Stimulated activated naive CD4-positive, alpha-beta T cell treated with Interleukin-2 at 50 U/mL for 16 hours (primary cell): Measurements from ENCODE around the gene TGFB1I1.
A peak's percentile ranks its signal among the peaks of the same experiment; 100 is the strongest.
"Not testable (repeated sequence)": the region's sequence is repeated elsewhere in the genome, so short reads cannot be mapped to it uniquely, and the experiment has no call there.

Source experiments
- DNase-seq: peaks from one replicate; lab custom pipeline; 2025; lab: John Stamatoyannopoulos, UW

TGFB1I1 gene

DNA sequence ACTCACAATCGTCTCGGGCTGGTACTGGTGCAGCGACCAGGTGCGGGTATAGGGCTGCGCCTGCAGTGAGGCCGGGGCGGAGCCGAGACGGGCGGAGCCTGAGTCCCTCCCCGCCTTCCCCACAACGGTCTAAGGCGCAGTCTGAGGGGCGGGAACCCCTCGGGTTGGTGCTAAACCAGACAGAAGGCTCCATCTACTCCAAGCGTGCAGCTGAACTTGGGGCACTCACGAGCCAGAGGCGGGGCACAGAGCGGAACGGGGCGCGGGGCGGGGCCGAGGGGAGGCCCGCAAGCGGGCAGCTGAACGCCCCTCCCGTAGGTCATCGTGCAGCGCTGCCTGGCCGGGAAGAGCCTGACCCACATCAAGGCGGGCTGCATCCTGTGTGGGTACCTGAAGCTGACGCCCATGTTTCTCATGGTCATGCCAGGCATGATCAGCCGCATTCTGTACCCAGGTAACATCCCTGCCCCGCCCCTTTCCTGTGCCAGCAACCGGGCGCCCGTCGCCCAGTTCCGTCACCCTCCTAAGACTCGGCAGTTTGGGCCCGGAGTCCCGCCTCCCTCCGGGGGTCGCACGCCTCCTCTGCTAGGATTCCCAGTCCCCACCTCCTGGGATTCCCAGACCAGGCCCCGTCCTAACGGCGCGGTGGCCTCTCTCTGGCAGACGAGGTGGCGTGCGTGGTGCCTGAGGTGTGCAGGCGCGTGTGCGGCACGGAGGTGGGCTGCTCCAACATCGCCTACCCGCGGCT, 15.9 kb downstream of the TGFB1I1 start:
- DNase-seq, result peak; percentile 68

DNA sequence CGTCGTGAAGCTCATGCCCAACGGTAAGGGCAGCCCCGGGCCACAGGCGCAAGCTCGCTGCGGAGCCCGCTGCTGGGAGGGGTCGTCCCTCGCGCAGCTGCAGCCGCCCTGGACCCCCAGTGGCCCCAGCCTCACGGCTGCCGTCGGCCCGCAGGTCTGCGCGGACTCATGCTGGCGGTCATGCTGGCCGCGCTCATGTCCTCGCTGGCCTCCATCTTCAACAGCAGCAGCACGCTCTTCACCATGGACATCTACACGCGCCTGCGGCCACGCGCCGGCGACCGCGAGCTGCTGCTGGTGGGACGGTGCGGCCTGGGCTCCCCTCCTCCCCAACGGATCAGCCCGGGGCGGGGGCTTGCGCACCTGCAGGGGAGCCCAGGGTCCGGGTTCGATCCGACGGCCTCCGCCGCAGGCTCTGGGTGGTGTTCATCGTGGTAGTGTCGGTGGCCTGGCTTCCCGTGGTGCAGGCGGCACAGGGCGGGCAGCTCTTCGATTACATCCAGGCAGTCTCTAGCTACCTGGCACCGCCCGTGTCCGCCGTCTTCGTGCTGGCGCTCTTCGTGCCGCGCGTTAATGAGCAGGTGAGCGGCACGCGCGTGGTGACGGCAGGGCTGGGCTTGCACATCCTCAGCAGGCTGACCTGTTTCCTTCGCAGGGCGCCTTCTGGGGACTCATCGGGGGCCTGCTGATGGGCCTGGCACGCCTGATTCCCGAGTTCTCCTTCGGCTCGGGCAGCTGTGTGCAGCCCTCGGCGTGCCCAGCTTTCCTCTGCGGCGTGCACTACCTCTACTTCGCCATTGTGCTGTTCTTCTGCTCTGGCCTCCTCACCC, 16.7 kb downstream of the TGFB1I1 start:
- DNase-seq, result no peak

DNA sequence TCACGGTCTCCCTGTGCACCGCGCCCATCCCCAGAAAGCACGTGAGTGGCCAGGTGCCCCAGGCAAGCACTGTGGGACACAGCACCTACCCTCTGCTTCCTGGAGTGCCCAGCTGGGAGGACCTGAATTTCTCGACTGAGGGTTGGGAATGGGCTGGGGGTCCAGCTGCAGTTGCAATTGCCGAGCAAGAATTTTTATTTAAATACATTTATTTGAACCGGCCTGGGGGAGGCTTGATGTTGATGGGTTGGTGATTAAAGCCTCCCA, 17.3 kb downstream of the TGFB1I1 start:
- no peak for DNase-seq

DNA sequence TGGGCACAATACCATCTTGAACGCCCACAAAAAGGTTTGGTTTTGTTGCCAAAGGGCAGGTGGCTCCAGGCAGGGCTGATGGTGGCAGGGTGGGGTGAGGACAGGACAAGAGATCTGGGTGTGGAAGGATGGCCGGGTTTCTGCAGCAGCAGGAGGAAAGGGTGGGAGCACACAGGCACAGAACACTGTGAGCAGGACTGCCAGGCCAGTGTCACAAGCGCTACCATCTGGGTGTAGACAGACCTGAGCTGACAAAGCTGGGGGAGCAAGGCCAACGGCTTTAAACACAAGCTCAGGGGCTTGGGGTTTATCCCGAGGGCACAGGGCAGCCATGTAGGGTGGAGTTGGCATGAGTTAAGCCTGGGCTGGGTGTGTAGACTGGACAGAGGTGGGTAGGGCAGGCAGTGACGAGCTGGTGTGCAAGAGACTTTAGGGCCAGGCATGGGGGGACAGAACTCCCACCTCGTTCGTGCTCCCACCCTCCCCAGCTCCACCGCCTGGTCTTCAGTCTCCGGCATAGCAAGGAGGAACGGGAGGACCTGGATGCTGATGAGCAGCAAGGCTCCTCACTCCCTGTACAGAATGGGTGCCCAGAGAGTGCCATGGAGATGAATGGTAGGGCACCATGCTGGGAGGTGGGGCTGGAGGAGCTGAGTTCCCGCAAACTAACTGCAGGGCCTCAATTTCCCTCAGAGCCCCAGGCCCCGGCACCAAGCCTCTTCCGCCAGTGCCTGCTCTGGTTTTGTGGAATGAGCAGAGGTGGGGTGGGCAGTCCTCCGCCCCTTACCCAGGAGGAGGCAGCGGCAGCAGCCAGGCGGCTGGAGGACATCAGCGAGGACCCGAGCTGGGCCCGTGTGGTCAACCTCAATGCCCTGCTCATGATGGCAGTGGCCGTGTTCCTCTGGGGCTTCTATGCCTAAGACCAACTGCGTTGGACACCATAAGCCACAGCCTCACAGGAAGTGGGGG, 17.9 kb downstream of the TGFB1I1 start:
- no peak for DNase-seq

DNA sequence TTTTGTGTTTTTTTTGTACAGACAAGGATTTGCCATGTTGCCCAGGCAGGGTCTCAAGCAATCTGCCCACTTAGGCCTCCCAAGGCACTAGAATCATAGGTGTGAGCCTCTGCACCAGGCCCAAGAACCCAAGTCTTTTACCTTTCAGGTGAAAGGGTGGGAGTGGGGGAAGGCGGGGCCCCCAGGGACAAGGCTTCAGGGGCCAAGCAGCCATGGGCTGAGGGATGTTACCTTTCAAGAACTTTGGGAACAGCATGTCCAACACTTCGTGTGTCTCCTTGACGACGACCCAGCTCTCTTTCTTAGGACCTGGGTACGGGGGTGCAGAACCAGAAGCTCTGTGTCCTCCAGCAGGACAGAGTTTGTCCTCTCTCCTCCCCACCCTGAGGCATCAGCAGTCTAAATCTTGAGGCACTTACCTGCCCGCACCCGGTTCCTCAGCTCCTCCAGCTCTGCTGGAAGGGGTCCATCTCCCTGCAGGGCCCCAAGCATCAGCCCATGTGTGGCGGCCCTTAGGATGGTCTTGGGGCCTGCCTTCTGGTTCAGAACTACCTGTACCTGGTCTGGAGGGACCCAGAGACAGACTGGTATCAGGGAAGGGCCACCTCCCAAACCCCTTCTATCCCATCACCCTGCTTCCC, 19.9 kb downstream of the TGFB1I1 start:
- no peak for DNase-seq

DNA sequence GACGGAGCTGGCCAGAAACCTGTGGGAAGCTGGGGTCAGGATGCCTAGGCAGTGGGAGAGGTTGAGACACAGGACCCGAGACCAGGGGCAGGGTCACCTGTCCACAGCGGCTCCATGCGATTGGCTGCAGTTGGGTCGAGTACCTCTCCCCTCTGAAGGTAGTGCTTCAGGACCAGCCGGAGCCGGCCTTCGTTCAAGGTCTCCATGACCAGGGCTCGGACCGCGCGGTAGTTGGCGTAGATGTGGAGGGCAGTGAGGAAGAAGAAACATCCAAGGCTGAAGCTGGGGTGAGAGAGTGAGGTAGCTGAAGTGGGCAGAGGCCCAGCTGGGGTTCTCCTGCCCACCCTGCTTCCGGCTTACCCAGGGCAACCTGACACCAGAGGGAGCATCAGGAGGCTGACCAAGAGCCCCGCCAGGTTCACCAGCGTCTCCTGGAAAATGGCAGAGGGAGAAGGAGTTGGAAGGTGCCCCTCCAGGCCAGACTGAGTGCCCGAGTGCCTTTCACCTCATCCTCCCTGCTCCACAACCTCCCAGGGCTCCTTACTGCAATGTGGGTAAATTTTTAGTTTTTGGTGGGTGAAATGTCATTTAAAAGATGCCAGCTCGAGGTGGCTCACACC, 21.7 kb downstream of the TGFB1I1 start:
- DNase-seq, result no peak

DNA sequence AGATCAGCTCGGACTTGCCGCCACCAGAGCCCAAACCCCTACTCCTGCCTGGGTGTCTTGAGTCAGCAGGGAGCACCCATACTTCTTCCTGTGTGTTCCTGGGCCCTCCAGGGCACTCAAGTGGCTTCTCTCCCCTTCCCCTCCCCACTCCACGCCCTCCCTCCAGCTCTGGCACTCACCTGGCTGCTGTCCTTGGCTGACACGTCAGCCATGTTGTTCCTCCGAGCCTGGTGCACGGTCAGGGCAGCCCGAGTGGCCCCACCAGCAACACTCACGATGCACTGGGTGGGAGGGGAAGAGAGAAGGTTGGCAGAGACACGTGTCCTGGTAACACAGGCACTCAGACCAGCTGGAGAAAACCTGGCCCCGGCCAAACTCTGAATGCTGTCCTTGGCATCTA, 24.7 kb downstream of the TGFB1I1 start:
- no peak for DNase-seq

DNA sequence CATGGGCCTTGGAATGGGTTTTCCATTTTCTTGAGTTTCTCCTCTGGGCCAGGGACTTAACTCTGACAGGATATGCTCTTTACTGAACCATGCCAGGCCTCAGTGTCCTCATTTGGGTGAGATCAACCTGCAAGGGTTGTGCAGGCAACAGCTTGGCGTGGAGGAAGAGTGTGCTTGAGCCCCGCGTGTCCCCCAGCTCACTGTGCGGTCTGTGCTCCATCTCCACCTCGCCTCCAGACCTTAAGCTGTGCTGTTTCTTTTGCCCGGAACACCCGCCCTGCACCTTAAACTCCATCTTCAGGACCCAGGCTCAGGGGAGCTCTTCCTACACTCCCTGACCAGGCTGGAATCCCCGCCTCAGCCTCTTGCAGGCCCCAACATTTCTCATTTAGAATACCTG, 26.5 kb downstream of the TGFB1I1 start:
- DNase-seq, result no peak

DNA sequence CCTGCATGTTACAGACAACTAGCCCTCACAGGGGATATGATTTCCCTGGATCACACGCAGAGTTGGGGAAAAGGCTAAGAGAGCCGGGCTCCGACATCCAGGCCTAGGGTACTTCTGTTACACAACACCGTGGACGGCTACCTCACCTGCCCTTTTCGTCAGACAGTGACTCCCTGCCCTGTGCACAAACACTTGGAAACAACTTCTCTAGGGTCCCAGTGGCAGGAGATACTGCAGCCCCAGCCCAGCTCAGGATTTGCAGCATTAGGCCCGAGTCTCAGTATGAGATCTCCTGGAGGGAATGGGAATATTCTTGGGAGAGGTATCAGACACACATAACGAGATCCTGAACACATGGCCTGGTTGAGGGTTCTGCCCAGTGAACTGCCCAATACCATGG, 28.0 kb downstream of the TGFB1I1 start:
- DNase-seq, result no peak

DNA sequence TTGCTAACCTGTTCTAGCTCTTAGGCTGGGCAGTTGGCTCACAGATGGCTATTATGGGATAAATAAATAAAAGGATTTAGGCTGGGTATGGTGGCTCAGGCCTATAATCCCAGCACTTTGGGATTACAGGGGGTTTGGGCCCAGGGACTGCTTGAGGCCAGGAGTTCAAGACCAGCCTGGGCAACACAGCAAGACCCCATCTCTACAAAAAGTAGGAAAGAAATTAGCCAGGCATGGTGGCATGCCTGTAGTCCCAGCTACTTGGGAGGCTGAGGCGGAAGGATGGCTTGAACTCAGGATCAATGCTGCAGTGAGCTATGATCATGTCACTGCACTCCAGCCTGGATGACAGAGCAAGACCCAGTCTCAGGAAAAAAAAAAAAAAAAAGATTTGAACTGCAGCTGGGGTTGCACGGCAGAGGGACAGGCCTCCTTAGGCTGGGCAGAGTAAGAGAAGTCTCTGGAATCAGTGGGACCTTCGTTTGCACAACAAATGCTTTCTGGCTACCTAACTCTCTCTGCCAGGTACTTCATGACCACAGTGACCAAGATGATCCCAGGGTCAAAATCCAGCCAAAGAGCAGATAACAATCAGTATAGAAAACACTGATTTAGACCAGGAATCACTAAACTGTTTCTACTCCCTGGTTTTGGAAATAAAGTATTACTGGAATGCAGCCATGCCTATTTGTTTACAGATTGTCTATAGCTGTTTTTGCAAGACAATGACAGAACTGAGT, 29.4 kb downstream of the TGFB1I1 start:
- DNase-seq, result no peak

DNA sequence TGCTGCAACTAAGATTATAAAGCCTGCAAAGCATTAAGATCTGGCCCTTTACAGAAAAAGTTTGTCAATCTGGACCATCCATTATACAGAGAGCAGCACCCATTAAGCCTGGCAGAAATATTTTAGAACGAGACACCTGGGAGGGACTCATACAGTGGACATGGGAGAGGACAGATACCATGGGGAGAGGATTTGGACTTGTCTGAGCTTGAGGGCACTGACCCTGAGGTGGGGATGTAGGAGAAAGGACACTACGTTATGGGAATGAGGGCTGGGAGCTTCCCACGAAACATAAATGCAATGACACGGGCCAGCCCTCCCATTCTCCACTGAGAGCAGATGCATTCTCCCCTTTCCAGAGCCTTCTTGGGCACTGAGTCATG, 30.0 kb downstream of the TGFB1I1 start:
- no peak for DNase-seq

DNA sequence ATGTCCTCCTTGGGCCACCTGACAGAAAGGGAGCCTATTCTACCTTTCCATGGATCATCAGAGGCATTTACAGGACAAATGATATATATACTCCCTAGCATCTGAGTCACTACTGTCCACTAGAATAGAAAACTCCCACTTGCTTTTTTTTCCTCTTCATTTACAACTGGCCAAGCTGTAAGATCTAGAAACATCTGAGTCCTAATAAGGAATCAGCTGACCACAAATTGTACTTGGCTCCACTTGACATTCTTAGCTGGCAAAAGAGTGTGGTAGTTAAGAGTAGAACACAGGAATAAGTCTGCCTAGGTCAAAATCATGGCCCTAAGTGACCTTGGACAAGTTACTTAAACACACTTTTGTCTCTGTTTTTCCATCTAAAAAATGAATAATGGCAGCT, 31.0 kb downstream of the TGFB1I1 start:
- DNase-seq, result no peak

DNA sequence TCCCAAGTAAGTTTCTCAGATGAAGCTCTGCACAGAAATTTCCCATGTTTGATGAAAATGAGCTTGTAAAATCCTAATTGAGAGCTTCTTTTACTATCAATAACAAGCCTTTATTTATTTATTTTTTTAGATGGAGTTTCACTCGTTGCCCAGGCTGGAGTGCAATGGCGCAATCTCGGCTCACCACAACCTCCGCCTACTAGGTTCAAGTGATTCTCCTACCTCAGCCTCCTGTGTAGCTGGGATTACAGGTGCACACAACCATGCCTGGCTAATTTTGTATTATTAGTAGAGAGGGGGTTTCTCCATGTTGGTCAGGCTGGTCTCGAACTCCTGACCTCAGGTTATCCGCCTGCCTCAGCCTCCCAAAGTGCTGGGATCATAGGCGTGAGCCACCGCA, 31.6 kb downstream of the TGFB1I1 start:
- DNase-seq, result not testable (repeated sequence)

DNA sequence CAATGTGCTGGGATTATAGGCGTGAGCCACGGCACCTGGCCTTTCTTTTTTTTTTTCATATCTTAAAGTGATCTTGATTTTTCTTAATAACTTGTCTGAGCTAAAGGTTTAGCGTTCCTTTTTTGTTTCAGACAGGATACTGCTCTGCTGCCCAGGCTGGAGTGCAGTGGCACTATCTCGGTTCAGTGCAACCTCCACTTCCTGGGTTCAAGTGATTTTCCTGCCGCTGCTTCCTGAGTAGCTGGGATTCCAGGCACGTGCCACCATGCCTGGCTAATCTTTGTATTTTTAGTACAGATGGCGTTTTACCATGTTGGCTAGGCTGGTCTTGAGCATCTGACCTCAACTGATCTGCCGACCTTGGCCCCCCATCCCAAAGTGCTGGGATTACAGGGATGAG, 32.2 kb downstream of the TGFB1I1 start:
- no peak for DNase-seq

DNA sequence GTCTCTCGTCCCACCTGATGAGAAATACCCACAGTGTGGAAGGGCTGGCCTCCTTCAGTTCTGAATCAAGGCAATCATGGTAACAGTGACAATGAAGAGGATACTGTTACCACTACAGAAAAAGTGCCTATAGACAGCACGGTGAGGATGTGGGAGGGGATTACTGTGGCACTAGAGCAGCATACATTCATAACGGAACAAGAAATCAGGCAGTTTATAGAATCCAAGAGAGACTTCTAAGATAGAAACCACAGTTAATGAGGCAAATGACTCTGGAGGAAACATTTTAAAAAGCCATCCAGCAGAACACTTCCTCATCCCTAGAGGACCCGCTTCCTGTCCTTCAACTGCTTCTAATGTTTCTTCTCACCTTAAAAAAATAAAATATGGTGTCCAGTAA, 33.5 kb downstream of the TGFB1I1 start:
- DNase-seq, result peak; percentile 10

DNA sequence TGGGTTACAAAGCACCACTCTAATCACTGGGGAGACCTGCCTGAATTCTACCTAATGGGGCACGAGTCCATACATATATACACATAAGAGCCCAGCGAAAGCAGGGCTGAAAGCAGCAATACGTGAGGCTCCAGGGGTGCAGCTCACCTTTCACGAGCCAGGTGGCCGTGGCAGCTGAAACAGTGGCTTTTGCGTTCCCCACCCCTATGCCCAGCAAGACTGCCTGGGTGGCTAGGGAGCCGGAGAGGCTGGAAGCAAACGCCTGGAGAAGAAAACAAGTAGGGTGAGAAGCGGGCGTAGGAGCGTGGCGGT, 35.6 kb downstream of the TGFB1I1 start:
- DNase-seq, result no peak

DNA sequence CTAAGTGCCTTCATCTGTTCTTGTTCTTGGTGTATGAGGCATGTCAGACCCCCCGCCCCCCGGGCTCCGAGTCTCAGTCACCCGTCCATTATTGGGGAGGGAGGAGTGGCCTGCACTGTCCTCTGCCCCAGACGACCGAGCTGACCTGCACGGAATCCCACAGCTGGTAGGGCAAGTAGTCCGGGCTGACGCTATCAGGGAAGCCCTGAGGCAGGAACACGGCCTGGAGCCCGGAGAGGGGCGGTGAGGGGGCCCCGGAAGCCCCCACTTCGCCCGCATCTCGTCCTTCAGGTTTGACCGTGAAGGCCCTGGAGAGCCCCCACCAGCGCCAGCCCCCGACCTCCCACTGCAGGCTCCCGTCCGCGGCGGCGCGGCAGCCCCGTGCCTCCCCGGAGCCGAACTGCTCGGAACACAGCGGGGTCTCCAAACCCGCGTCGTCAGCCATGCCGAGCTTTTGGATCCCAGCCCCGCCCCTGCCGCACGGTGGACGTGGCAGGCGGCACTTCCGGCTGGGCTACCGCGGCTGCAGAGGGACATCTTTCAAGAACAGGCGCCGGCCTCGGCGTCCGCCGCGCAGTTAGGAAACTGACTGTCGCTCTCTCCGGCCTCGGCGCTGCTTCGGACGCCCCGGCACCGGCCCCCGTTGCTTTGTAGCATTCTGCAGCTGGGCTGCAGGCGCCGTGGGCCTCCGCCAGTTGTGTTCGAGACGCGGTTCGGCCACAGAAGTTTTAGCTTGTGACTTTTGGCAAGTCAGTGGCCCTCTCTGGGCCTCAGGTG, 36.2 kb downstream of the TGFB1I1 start, which contains the start of gene RUSF1:
TSS of gene RUSF1 (minus strand) at position 463 of the 777 bp plus-strand sequence. CDS start at position 445, 18 bp downstream.
- peak; percentile 84 for DNase-seq

DNA sequence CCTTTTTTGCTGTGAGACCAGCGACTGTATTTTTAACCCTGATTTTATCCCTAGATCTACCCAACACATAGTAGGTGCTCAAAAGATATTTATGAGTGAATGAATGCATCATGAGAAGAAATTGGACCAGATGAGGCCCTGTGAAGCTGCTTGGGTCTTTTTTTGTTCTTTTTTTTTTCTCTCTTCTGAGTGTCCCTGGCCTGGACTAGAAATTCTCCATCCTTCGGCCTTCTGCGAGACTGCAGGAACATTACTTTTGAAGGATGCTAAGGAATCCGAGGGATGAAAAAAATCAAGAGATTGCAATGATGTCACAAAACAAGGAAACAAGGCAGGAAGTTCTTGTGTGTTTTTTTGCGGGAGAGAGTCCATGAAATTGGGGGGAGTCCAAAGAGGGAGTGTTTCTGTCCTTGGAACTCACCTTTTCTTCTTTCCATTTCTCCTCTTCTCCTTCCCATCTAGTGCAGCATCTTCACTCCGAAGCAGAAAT, 36.8 kb downstream of the TGFB1I1 start:
- no peak for DNase-seq

DNA sequence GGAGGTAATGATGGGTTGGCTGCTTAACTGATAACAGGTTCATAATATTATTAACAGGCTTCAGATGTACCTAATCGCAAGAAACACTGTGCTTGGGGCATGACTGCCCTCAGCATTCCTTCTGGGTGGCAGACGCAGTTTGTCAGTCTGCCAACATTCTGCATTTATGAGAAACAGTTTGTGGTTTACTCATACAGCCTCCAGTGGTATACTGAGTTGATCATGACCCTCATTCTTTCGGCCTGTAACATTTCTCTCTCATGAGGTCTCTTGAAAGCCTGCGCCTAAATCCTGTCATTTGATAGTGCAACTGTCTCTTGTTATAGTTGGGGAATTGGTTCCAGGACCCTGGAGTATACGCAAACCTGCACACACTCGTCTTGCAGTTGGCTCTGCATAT, 41.2 kb downstream of the TGFB1I1 start:
- DNase-seq, result no peak

DNA sequence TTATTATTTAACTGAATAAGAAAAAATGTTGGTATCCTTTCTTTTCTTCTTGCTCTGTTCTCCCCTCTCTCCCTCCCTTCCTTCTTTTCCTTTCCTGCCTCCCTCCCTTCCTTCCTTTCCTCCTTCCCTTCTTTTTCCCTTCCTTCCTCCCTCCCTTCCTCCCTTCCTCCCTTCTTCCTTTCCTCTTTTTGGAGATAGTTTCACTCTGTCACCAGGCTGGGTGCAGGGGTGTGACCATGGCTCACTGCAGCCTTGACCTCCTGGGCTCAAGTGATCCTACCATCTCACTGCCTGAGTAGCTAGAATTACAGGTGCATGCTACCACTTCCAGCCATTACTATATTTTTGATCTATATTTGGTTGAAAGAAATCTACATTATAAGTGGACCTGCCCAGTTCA, 41.9 kb downstream of the TGFB1I1 start:
- DNase-seq, result no peak
